ENCODE data around the gene LAMC2. TPM values are rescaled to one million over a fixed set of nuclear protein-coding genes. Genes with fewer than 3 reads are reported as not detected.
A peak's percentile ranks its signal among the peaks of the same experiment; 100 is the strongest.

The LAMC2 gene
- total and polyA plus RNA-seq, 9 of the 15 experiments (the other 6 are each of a cell fraction or from before 2014, with no cell fraction given): 0.02 to 0.03 TPM; not detected in 7

- H2AFZ ChIP-seq (ENCODE audit: low read depth, low read length): peak overlapping the region; percentile 58
- H3K4me1 ChIP-seq (replicated peaks in 1 of 2; ENCODE audit: control insufficient read depth in 2 of 2, insufficient read depth in 2 of 2, low read length in 2 of 2): no peaks in the 10 kb centered on the region
- CTCF ChIA-PET (ENCODE audit: low intra/inter-chr PET ratio): interaction anchor here (0.8 kb wide), 1 partner anchor 273 kb away, joined by 3 read pairs; no protein-coding TSS in a partner anchor
- no peaks in the 10 kb centered on the region for H3K36me3 ChIP-seq (ENCODE audit: control insufficient read depth, insufficient read depth, low read length)
- peak; percentile 46; the same call in 1 of the 3 replicates for ATAC-seq
- no peak for DNase-seq (ENCODE audit: extremely low read depth in 1 of 4, low spot score in 3 of 4)
- H3K79me2 ChIP-seq (ENCODE audit: control insufficient read depth, insufficient read depth, low read length): no peaks in the 10 kb centered on the region
- H3K27me3 ChIP-seq (ENCODE audit: control insufficient read depth in 2 of 2, insufficient read depth in 2 of 2, low read length in 2 of 2): peaks cover 5 to 24% of the 10 kb centered on the region in 2 experiments
- WGBS (ENCODE audit: insufficient coverage, low coverage, missing lambda C conversion rate): 9% methylated on average over 14 of the region's 14 CpGs
- no peak overlapping the region for H3K4me3 ChIP-seq
- H4K20me1 ChIP-seq (replicated peaks; ENCODE audit: control insufficient read depth, insufficient read depth, low read length): no peaks in the 10 kb centered on the region
- H3K4me2 ChIP-seq (ENCODE audit: insufficient read depth, low read length): peak overlapping the region; percentile 6; the same call in 1 of the 2 replicates
- no peak for FAIRE-seq
- no peaks in the 10 kb centered on the region for H3K9me1 ChIP-seq (ENCODE audit: control insufficient read depth, insufficient read depth, low read length)
- H3K9me3 ChIP-seq (replicated peaks; ENCODE audit: control insufficient read depth, insufficient read depth, low read depth, low read length): no peaks in the 10 kb centered on the region
- no peak overlapping the region for H3K27ac ChIP-seq (ENCODE audit: extremely low read depth, low read depth, low read length)
- POLR2A ChIA-PET: interaction anchor here (0.9 kb wide), 1 partner anchor 11 kb away, joined by 4 read pairs; no protein-coding TSS in a partner anchor
- BruUV-seq (replicated peaks): no TSS peak
- in situ Hi-C loops (cut with MboI) (loop anchor here (25.0 kb wide), 1 partner anchor 273 kb away; the partner anchor contains the start of gene SHCBP1L), intact Hi-C loops (cut with micrococcal nuclease) (no loop called here)
- no peak overlapping the region for H3K9ac ChIP-seq (ENCODE audit: insufficient read depth in 1 of 2, low read depth in 2 of 2, low read length in 2 of 2)
- TF ChIP-seq POLR2AphosphoS5 (IDR thresholded peaks at IDR 0.05; ENCODE audit: control insufficient read depth, insufficient read depth, low read depth, low read length) (no peak), GABPA (tag; conservative IDR thresholded peaks at IDR 0.05; ENCODE audit: low read depth) (peak; percentile 71), ZBTB11 (CRISPR knock-in tag; IDR thresholded peaks at IDR 0.05) (peak in 1 of 3 experiments; percentile 47; a peak in 2 of 6 replicates), ZSCAN32 (CRISPR knock-in tag; IDR thresholded peaks at IDR 0.05) (no peak), SNIP1 (IDR thresholded peaks at IDR 0.05; ENCODE audit: low read depth) (no peak), PRPF4 (IDR thresholded peaks at IDR 0.05; ENCODE audit: insufficient read depth, low read depth, low read length, poor library complexity, severe bottlenecking) (no peak), MAFF (IDR thresholded peaks at IDR 0.05; ENCODE audit: low read length) (no peak), ZNF644 (tag; IDR thresholded peaks at IDR 0.05; ENCODE audit: low read depth) (no peak), SREBF2 (CRISPR knock-in tag; IDR thresholded peaks at IDR 0.05) (no peak)
These were observed 49.4 kb downstream of the LAMC2 start for GRCh38 chr1:183235503-183235902.
